T-helper 1 cell treated with Interleukin-12 subunit alpha and Interleukin-12 subunit beta and Interleukin-4 antibody, amounts not matched to agents 30 ng/mL and 1 ng/mL, for 36 hours (primary cell): ENCODE data around the gene DSTYK. TPM values are rescaled to one million over a fixed set of nuclear protein-coding genes. Genes with fewer than 3 reads are reported as not detected.

Experiments
- intact Hi-C: fragments of 100-400 bp; cut with micrococcal nuclease; formaldehyde crosslinking; loops from one replicate; pipeline ENCODE4 v1.15.1; 2024
- total RNA-seq: library from RNA; stranded (reverse); gene quantifications from 2 replicates; pipeline ENCODE4 v1.2.3, GENCODE V29; 2022

DSTYK gene
- total RNA-seq, 1 donor from 2014 or later, result 13.7 TPM

DNA sequence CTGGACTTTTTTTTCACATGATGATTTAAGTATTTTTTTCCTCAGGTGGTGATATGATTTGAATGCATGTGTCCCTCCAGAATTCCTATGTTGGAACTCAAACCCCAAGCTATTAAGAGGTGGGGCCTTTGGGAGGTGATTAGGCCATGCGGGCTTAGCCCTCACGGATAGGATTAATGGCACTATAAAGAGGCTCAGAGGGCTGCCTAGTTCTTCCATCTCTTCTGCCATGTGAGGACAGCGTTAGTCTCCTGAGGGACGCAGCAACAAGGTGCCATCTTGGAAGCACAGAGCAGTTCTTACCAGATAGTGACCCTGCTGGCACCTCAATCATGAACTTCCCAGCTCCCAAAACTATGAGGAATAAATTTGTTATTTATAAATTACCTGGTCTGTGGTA, 71.4 kb downstream of the DSTYK start:
- intact Hi-C loops, result no loop called here

- intact Hi-C loops, result no loop called here
Observed at GRCh38 chr1:205137901-205138300, 73.6 kb downstream of the DSTYK start.

DNA sequence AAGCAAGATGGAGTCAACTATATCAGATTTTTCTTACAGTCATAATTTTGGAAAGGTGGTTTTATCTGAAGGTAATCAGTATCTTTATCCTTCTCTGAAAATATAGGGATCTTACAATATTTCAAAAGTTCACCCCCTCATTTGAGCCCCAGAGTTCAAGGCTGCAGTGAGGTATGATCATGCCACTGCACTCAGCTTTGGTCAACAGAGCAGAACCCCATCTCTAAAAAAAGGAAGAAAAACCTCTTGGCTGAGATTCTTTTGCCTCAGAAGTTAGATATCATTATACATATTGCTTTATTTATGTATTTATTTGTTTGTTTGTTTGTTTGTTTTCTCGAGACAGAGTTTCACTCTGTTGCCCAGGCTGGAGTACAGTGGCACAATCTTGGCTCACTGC, 78.2 kb downstream of the DSTYK start:
- intact Hi-C loops, result no loop called here

DNA sequence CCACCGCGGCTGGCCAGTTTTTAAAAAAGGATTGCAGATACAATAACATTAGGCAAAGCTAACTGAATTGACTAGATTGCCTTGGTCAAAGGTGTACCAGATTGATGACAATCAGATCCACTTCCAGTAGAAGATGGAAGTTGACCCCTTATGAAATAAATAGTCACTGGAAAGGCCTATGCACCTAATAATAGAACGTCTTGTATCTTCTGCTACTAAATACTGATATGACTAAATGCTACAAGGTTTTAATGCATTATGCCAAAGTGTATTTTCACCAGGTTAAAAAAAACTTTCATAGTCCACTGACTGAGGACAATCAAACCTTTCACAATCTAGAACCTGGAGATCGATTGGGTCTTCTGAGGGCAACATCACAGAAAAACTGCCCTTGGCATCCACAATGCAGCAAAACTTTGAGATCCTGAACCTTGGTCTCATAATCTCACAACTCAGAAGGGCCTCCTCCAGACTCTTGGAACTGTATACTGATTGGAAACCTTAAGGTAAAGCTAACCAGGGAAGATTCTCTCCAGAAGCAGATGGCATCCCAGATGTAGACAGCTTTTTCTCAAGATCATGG, 82.0 kb downstream of the DSTYK start:
- intact Hi-C loops, result loop anchor here (10.0 kb wide), 1 partner anchor 645 kb away; the partner anchor contains the start of gene RAB29

DNA sequence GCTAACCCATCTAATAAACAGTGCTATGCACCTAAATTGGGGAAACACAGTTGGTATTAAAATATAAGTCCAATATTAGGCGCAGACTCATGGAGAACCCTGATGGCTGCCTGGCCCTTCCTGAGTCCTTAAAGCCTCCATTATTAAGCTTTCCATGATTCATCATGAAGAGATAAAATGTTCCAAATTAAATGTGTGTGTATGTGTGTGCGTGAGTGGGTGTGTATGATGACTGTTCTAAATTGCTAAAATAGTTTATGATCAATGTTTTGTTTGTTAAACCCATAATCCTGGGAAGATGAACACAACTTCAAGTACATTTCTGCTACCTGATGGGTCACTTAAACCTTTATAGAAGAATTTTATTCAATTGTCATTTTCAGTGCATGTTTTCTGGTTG, 83.5 kb downstream of the DSTYK start:
- intact Hi-C loops, result loop anchor here (10.0 kb wide), 1 partner anchor 647 kb away; the partner anchor contains the start of gene RAB29

- intact Hi-C loops, result loop anchor here (10.0 kb wide), 1 partner anchor 647 kb away; the partner anchor contains the start of gene RAB29
Observed at GRCh38 chr1:205127646-205128045, 83.9 kb downstream of the DSTYK start.

DNA sequence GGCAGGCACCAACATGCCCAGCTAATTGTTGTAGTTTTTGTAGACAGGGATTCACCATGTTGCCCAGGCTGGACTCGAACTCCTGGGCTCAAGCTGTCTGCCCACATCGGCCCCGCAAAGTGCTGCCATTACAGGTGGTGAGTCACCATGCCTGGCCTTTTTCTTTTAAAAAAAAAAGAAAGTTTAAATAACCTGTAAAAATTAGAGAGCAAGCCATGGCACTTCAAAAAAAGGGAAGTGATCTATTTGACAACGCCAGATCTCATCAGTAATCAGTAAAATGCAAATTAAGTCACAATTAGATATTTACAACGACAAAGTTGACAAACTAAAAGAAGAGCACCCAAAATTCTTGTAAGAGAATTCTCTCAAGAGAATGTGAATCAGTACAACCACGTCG, 86.8 kb downstream of the DSTYK start:
- intact Hi-C loops, result loop anchor here (5.0 to 10.0 kb wide), 2 partner anchors 617 to 650 kb away; partner anchors contain the start of gene RAB29

- intact Hi-C loops, result loop anchor here (1.0 to 10.0 kb wide), 14 partner anchors 19 to 1326 kb away; partner anchors contain the start of genes DSTYK, NUAK2, PPP1R15B and RAB29
Observed at GRCh38 chr1:205122489-205122882, 89.0 kb downstream of the DSTYK start.

GRCh38 chr1:205121660-205122488, 89.6 kb downstream of the DSTYK start, which contains the start of gene RBBP5:
Gene RBBP5, minus strand, starts transcription at chr1:205121978. Its CDS starts 105 bp downstream, at chr1:205121873.
- intact Hi-C loops, result loop anchor here (1.0 to 10.0 kb wide), 15 partner anchors 19 to 1325 kb away; partner anchors contain the start of genes DSTYK, NUAK2, PPP1R15B and RAB29

DNA sequence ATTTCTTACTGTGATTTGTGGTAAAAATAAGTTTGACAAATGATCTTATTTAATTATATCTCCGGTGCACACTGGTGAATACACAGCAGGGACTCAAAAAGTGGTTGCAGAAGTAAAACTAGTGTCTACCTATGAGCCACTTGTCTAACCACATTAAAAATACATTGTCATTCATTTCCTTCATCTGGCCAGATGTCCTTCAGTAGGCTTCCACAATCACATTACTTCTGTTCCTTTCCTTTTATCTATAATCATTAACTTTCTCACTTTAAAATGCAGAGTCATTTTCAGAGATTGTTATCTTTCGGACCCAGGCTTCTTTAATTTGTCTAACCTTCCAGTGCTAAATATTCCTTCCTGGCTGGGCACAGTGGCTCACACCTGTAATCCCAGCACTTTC, 92.8 kb downstream of the DSTYK start:
- intact Hi-C loops, result no loop called here

- intact Hi-C loops, result no loop called here
Observed at GRCh38 chr1:205111354-205111753, 100.1 kb downstream of the DSTYK start.

DNA sequence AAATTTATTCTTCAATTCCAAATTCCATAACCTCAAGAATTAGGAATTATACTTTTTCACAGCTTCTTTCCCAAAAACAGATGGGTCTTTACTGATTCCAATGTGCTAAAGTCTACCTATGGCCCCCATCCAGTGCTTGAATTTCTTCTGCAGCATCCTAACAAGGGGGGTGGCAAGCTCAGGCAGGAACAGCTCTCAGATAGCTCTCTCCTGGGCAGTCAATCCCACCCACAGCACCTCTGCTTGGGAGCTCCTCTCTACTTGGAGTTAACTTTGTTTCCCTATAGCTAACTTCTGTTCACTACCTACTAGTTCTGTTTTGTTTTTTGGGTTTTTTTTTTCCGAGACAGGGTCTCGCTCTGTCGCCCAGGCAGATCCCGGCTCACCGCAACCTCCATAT, 101.8 kb downstream of the DSTYK start:
- intact Hi-C loops, result no loop called here

DNA sequence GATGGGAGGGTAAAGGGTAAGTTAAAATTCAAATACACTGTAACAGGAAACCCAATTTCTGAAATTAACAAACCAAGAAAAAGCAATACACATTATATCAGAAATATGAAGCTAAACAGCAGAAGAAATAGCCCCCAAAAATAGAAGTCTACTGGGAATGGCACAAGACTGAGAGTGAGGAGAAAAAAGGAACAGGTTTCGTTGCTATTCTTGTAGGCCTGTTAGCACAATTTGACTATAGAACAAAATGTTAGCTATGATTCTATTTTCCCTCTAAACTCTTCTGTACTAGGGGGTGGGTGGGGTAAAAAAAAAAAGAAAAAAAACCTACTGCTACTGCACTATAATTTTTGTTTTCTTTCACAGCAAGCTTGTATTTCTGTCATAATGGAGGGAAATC, 102.2 kb downstream of the DSTYK start:
- intact Hi-C loops, result no loop called here

DNA sequence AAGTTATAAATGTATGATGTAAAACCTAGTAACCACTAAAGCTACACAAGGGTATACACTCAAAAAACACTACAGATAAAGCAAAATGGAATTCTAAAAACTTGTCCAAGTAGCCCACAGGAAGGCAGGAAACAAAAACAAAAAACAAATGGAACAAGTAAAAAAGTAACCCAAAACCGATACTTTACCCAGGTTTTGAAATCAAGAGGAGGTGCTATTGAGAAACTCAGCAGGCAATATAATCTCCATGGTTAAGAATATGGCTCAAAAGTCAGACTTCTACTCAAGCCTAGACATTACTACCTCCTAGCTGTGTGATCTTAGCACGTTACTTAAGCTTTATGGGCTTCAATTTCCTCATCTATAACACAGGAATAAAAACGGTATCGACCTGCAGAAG, 103.0 kb downstream of the DSTYK start:
- intact Hi-C loops, result no loop called here

GRCh38 chr1:205107327-205107726, 104.2 kb downstream of the DSTYK start:
- intact Hi-C loops, result no loop called here

GRCh38 chr1:205102404-205102803, 109.1 kb downstream of the DSTYK start:
- intact Hi-C loops, result no loop called here

DNA sequence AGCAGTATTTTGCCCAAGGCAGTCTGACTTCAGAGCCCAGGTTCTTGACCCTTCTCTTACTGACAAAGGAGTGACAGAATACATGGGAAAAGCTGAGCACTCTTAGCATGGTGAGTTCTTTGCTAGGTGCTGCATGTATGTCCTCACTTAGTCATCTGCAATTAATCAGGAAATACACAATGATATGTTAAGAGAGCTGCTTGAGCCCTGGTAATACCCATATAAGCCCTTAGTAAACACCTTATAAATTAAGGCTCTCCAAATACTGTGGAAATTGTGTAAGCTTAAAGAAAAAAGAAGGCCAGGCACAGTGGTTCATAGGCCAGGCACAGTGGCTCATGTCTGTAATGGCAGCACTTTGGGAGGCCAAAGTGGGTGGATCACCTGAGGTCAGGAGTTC, 113.3 kb downstream of the DSTYK start:
- intact Hi-C loops, result no loop called here

DNA sequence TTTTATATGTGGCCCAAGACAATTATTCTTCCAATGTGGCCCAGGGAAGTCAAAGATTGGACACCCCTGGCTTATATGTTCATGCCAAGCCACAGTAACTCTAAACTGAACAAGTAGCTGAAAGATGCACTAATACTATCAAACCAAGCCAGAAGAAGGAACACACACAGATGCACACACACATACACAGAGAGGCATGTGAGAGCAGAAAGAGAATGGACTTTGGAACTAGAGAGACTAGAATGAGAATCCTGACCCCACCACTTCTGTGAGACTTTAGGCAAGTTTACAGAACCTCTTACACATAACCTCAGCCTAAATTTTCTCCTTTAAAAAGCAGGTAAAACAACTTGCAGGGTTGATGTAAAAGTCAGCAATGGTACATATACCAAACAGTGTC, 116.1 kb downstream of the DSTYK start:
- intact Hi-C loops, result no loop called here
